Measurements from ENCODE around the gene PGGHG. TPM values are rescaled to one million over a fixed set of nuclear protein-coding genes. Genes with fewer than 3 reads are reported as not detected.
"Not testable (repeated sequence)": the region's sequence is repeated elsewhere in the genome, so short reads cannot be mapped to it uniquely, and the experiment has no call there.

The PGGHG gene
- total and polyA plus RNA-seq, 3 donors from 2014 or later, result 8.2 to 32.5 (median 26.5) TPM

DNA sequence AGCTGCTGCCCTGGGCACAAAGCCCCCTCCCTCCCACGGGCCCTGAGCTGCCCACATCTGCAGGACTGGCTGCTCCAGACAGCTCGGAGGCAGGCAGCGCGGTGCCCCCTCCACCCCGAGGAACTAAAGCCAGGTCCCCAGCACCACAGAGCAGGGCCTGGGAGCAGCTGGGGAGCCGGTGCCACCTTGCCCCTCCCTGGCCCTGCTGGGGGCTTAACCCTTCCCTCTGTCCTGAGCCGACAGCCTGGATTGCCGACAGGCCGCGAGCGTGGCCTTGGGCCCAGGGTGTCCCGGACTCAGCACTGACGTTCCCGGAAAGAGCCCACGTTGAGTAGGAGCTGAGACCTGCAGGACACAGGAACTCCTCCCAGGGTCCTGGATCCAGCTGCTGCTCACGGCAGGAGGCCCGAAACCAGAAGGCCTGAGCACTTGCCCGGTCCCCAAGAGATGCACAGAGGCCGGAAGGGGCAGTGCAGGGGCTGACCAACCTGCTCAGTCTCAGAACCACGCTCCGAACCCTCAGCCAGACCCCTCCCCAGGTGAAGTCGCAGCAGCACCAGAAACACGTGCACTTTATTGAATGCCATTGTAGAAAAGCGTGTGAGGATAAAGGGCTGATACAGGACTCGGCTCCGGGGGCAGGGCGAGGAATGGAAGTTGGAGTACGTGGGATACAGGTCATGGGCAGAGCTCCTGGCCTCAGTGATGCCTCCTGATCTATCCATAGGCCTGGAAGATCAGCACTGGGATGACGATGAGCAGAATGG is 30.4 kb downstream of the PGGHG start:
- H3K27me3 ChIP-seq; intact Hi-C loops (cut with DNase I; ENCODE audit: low total_unique reads); DNase-seq; H3K36me3 ChIP-seq (ENCODE audit: low read depth, missing control alignments); H3K9me3 ChIP-seq: not testable (repeated sequence)
- H3K27ac ChIP-seq, result peak overlapping the region; percentile 97 to 99
- H3K4me1 ChIP-seq, result peaks cover 27% of the 10 kb centered on the region
- WGBS, 2 donors, result 7 to 9% methylated on average over 10 to 14 of the region's 29 CpGs
- H3K4me3 ChIP-seq, result peak overlapping the region; percentile 57 to 74
- TF ChIP-seq, protein P1, sequence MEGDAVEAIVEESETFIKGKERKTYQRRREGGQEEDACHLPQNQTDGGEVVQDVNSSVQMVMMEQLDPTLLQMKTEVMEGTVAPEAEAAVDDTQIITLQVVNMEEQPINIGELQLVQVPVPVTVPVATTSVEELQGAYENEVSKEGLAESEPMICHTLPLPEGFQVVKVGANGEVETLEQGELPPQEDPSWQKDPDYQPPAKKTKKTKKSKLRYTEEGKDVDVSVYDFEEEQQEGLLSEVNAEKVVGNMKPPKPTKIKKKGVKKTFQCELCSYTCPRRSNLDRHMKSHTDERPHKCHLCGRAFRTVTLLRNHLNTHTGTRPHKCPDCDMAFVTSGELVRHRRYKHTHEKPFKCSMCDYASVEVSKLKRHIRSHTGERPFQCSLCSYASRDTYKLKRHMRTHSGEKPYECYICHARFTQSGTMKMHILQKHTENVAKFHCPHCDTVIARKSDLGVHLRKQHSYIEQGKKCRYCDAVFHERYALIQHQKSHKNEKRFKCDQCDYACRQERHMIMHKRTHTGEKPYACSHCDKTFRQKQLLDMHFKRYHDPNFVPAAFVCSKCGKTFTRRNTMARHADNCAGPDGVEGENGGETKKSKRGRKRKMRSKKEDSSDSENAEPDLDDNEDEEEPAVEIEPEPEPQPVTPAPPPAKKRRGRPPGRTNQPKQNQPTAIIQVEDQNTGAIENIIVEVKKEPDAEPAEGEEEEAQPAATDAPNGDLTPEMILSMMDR (IDR thresholded peaks at IDR 0.05), result peak in 2 of 3 experiments; percentile 8 to 9

DNA sequence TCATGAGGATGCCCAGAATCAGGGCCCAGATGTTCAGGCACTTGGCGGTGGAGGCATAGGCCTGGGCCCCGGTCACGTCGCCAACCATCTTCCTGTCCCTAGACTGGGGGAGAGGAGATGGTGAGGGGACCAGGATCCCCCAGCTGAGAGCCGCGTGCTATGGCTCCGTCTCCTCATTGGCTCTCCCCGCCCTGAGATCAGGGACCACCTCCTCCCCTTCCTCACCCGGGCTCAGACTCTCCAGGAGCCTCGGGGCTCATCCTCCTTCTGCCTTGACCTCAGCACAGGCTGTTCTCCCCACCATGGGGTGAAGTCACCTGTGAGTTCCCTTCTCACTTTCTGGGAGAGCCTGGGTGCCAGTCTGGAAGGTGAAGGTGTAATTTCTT is 31.0 kb downstream of the PGGHG start:
- intact Hi-C loops (cut with DNase I; ENCODE audit: low total_unique reads); H3K9me3 ChIP-seq; H3K27me3 ChIP-seq; DNase-seq; H3K36me3 ChIP-seq (ENCODE audit: low read depth, missing control alignments): not testable (repeated sequence)
- WGBS, 2 donors, result 5 to 18% methylated on average over 3 to 10 of the region's 10 CpGs
- Histone ChIP-seq H3K27ac (peak overlapping the region; percentile 97 to 99), H3K4me3 (peak overlapping the region; percentile 57 to 74), H3K4me1 (peaks cover 33% of the 10 kb centered on the region)

DNA sequence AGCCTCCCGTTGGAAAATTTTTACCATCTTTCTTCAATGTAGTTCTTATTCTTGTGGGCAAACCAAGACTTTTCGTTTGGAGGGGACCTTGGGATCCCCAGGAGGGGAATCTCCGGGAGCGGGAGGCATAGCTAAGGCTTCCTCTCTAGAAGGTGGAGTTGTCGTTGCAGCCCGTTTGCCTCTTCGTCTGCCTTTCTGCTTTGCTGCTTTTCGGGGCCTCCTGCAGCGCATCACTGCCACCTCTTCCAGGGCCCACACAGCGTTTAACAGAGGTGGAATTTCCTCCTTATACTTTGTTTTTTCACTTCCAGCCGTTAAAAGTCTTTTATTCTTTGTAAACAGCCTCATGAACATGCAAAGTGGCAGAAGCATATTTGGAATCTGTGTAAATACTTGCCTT is 35.2 kb downstream of the PGGHG start:
- intact Hi-C loops (cut with DNase I; ENCODE audit: low total_unique reads), result no loop called here
- peak; percentile 26 for DNase-seq
- Histone ChIP-seq H3K27me3 (no peaks in the 10 kb centered on the region), H3K36me3 (ENCODE audit: low read depth, missing control alignments) (no peaks in the 10 kb centered on the region), H3K27ac (peak overlapping the region; percentile 91 to 94), H3K4me1 (peaks cover 64% of the 10 kb centered on the region), H3K9me3 (no peaks in the 10 kb centered on the region), H3K4me3 (no peak overlapping the region)
- WGBS, 2 donors, result 49 to 54% methylated on average over 11 of the region's 11 CpGs
- TF ChIP-seq, protein P1 (IDR thresholded peaks at IDR 0.05), result no peak
- no peak for TF ChIP-seq POLR2A (IDR thresholded peaks at IDR 0.05)

DNA sequence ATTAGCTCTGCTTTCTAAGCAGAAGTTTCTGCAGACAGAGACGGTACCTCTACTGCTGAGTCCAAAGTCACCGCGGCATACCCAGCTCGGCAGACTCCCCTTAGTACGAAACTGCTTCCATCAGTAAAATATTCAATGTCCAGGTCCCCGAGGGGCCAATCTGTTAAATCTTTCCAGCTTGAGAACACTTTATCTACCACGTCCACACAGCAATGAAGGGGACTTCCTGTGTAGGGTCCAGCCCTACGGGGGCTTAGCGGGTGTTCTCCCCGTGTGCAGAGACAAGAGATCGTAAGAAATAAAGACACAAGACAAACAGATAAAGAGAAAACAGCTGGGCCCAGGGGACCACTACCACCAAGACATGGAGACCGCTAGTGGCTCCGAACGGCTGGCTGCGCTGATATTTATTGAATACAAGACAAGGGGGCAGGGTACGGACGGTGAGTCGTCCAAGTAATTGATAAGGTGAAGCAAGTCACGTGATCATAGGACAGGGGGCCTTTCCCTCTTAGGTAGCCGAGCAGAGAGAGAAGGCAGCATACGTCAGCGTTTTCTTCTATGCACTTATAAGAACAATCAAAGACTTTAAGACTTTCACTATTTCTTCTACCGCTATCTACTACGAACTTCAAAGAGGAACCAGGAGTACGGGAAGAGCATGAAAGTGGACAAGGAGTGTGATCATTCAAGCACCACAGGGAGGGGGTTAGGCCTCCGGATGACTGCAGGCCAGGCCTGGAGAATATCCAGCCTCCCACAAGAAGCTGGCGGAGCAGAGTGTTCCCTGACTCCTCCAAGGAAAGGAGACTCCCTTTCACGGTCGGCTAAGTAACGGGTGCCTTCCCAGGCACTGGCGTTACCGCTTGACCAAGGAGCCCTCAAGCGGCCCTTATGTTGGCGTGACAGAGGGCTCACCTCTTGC is 35.9 kb downstream of the PGGHG start:
- H3K4me1 ChIP-seq, result peaks cover 67% of the 10 kb centered on the region
- intact Hi-C loops (cut with DNase I; ENCODE audit: low total_unique reads); H3K36me3 ChIP-seq (ENCODE audit: low read depth, missing control alignments); H3K27me3 ChIP-seq; H3K4me3 ChIP-seq; H3K9me3 ChIP-seq: not testable (repeated sequence)
- 29 to 35% methylated on average over 25 to 28 of the region's 34 CpGs for WGBS, 2 donors
- peak; percentile 78 for DNase-seq
- peak overlapping the region; percentile 91 to 94 for H3K27ac ChIP-seq

DNA sequence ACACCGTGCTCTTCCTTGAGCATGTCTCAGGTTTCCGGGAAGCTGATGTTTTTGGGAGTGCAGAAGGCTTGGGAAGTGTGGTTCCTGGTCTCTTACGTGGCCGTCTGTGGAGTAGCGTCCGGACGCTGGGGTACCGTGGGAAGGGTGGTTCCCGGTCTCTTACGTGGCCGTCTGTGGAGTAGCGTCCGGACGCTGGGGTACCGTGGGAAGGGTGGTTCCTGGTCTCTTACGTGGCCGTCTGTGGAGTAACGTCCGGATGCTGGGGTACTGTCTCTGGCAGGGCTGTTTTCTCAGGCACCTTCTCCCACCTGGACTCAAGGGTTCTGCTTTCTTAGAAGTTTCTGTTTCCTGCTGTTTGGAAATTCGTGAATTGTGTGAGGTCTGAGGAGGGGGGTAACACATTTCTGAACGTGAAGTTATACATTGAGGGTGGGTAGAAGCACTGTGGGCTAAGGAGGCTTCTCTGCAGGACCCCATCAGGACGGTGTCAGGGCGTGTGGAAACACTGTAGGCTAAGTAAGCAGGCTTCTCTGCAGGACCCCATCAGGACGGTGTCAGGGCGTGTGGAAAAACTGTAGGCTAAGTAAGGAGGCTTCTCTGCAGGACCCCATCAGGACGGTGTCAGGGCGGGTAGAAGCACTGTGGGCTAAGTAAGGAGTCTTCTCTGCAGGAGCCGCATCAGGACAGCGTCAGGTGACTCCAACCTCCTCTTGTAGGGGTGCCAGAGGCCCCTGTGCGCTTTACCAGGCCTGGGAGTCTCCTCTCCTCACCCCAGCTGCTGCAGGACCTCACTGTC is 37.1 kb downstream of the PGGHG start:
- Histone ChIP-seq H3K9me3 (no peaks in the 10 kb centered on the region), H3K4me1 (peaks cover 67% of the 10 kb centered on the region), H3K27me3 (no peaks in the 10 kb centered on the region), H3K4me3 (no peak overlapping the region), H3K27ac (peak overlapping the region; percentile 91 to 94), H3K36me3 (ENCODE audit: low read depth, missing control alignments) (no peaks in the 10 kb centered on the region)
- peak; percentile 14 for DNase-seq
- TF ChIP-seq, protein P1 (IDR thresholded peaks at IDR 0.05), result no peak
- TF ChIP-seq POLR2A (IDR thresholded peaks at IDR 0.05), result no peak
- intact Hi-C loops (cut with DNase I; ENCODE audit: low total_unique reads), result no loop called here
- 75 to 81% methylated on average over 30 of the region's 30 CpGs for WGBS, 2 donors
